Stimulated activated CD8-positive, alpha-beta memory T cell treated with anti-CD3 and anti-CD28 coated beads, Interleukin-12 subunit alpha, Interleukin-12 subunit beta, amount 100 ng/mL, for 24 hours (primary cell): ENCODE data around the gene LRRC1.

Source experiments
- DNase-seq: peaks from one replicate; pipeline ENCODE4 v3.0.0-alpha.2; 2020; ENCODE audit errors: extremely low read depth

Gene LRRC1

DNA sequence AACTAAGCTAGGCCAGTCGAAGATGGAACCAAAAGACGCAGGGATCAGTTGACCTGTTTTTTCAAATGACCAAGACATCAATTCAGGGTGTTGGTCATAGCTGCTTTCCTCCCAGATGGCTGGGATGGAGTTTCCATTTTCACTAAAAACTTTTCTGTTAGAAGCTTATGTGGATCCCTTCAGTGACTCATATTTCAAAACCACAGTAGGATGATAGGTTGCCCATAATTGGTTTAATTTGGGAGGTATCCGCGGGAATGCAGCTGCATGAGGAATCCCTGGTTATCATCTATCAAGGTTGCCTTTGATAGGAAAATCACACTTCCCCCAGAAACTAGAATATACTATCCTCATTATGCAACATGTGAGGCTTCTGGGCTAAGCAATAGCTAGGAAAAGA, 165.5 kb downstream of the LRRC1 start:
- DNase-seq: no peak

GRCh38 chr6:53961679-53962370, 167.0 kb downstream of the LRRC1 start:
- DNase-seq: no peak

- no peak for DNase-seq
These were observed 167.8 kb downstream of the LRRC1 start for GRCh38 chr6:53962646-53963045.

DNA sequence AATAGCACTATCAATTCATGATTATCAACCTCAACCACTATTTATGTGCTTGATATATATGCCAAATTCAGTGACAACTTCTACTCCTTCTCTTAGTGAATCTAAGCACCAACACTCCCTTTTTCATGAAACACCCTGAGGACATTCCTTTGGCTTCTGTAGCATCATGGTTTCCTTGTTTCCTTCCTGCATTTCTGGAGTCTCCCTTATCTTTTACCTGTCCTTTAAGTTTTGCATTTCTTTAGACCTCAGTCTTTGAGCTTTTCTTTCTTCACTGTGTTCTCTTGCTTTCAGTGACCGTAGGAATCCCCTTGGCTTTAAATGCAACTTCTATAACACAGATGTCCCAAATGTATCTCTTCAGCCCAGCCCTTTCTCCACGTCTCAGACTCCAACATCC, 172.6 kb downstream of the LRRC1 start:
- no peak for DNase-seq
